Choroid plexus epithelial cell (primary cell): ENCODE data around the gene M1AP.

ENCODE experiments used
- DNase-seq: peaks from one replicate; pipeline ENCODE4 v3.0.0-alpha.2; 2010; ENCODE audit warnings: low read depth
- H3K4me3 ChIP-seq: 2 replicates; pipeline ENCODE4 v1.5.1; 2011; ENCODE audit warnings: low read depth, mild to moderate bottlenecking, control low read depth, low read length, moderate library complexity
- TF ChIP-seq, protein P1 (sequence below): conservative IDR thresholded peaks from 2 replicates; pipeline ENCODE4 v1.5.1; 2011; ENCODE audit warnings: low read depth, mild to moderate bottlenecking, control low read depth, inconsistent platforms, low read length, moderate library complexity

Gene M1AP, protein sequence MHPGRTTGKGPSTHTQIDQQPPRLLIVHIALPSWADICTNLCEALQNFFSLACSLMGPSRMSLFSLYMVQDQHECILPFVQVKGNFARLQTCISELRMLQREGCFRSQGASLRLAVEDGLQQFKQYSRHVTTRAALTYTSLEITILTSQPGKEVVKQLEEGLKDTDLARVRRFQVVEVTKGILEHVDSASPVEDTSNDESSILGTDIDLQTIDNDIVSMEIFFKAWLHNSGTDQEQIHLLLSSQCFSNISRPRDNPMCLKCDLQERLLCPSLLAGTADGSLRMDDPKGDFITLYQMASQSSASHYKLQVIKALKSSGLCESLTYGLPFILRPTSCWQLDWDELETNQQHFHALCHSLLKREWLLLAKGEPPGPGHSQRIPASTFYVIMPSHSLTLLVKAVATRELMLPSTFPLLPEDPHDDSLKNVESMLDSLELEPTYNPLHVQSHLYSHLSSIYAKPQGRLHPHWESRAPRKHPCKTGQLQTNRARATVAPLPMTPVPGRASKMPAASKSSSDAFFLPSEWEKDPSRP

DNA sequence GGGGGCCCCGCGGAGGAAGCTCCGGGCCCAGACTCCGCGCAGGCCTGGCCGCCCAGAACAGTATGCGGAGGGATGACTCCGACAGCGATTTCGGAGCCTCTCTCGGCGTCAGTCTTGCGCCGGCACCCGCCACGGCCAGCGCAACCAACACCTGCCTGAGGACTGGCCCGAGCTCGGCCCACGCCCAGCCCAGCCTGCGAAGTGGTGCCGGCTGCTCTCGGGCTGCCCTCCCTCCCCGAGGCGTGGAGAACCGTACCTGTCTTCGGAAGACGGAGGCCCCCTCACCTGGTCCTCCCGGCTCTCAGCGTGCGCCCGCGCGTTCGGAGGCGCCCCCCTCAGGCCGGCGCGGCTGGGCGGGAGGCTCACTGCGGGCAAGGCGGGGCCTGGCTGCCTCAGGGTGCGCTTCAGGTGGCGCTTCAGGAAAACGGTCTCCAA lies at the start of gene M1AP:
Gene M1AP (minus strand): TSS at position 322 of the 435 bp plus-strand sequence. CDS start 8,055 bp downstream, outside the sequence.
- DNase-seq = no peak
- TF ChIP-seq, protein P1, sequence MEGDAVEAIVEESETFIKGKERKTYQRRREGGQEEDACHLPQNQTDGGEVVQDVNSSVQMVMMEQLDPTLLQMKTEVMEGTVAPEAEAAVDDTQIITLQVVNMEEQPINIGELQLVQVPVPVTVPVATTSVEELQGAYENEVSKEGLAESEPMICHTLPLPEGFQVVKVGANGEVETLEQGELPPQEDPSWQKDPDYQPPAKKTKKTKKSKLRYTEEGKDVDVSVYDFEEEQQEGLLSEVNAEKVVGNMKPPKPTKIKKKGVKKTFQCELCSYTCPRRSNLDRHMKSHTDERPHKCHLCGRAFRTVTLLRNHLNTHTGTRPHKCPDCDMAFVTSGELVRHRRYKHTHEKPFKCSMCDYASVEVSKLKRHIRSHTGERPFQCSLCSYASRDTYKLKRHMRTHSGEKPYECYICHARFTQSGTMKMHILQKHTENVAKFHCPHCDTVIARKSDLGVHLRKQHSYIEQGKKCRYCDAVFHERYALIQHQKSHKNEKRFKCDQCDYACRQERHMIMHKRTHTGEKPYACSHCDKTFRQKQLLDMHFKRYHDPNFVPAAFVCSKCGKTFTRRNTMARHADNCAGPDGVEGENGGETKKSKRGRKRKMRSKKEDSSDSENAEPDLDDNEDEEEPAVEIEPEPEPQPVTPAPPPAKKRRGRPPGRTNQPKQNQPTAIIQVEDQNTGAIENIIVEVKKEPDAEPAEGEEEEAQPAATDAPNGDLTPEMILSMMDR = no peak
- H3K4me3 ChIP-seq = peak within 1 kb of the TSS; percentile 41

DNA sequence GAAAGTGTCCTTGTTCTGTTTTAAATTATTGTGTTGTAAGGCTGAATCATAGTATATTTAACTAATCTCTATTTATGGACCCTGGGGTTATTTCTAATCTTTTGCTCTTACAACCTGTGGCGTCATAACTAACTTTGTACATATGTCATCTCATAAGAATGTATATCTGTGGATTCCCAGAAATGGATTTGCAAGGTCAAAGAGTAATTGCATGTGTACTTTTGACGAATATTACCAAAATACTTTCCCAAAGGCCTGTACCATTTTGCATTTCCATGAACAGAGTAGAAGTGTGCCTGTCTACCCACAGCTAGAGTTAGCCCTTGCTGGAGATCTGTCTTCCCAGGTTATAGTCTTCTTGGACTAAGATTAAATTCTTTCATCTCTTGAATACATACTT lies 48.7 kb upstream of the M1AP start:
- no peak overlapping the region for H3K4me3 ChIP-seq
- TF ChIP-seq, protein P1 = no peak
- peak; percentile 50 for DNase-seq

DNA sequence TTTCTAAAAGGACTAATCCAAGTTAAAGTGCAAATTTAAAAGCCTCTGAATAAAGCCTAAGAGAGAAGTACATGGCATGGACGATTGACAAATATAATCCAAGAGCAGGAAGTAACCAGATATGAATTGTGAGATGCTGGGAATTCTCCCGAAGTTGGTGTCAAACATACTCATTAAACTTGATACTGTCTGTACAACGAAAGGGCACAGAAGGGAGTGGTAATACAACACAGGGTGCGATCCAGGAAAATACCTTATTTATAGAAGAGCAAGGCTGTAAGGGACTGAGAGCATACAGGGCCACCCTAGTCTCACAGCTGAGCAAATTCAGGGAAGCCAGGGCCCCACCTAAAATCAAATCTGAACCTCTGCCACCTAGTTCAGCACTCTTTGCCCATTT lies 47.5 kb upstream of the M1AP start:
- TF ChIP-seq, protein P1 = no peak
- no peak overlapping the region for H3K4me3 ChIP-seq
- no peak for DNase-seq

DNA sequence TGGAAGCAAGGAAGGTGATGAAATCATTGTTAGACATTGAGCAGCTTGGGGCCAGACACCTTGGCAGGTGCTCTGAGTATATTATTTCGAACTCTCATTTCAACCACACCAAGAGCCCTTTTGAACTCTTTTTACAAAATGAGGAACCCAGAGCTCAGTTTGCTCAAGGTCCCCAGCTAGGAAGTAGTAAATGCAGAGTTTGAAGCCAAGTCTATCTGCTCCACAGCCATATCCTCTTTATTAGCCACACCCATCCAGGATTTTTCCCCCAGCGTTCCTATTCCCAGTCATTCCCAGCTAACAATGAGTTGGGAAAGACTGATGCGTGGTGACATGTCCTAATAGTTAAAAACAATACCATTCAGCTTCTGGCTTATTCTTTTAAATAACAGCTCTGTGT lies 46.2 kb upstream of the M1AP start:
- TF ChIP-seq, protein P1 = no peak
- DNase-seq = no peak
- no peak overlapping the region for H3K4me3 ChIP-seq

DNA sequence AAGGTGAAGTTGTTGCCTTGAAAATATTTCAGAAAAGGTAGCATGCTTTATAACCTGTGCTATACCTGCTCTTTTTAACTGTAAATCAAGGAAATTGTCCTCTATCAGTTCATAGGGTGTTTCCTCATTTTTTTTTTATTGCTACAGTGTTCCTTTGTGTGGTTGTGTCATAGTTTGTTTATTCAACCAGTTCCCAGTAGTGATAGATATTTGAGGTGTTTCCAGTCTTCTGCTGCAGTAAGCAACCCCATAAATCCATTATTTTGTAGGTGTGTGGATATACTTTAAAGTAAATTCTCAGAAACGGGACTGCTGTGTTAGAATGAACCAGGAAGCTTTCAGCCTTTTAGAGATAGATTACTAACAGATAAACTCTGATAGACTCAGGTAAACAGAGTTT lies 45.5 kb upstream of the M1AP start:
- TF ChIP-seq, protein P1 = no peak
- no peak overlapping the region for H3K4me3 ChIP-seq
- no peak for DNase-seq

DNA sequence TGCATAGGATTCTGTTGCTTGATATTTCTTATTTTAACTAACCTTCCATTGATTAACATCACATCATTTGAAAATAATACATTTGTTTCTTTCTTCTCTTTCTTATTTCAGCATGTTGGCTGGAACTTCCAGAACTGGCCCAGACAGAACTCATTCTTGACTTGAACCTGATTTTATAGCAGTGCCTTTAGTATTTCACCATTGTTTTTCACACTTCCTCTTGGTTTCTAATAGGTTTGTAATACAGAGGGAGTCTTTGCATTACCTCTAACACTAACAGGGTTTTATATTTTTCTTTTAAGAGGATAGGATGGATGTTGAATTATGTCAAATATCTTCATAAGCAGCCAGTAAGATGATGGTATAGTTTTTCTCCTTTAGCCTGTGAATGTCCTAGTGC lies 45.1 kb upstream of the M1AP start:
- no peak overlapping the region for H3K4me3 ChIP-seq
- TF ChIP-seq, protein P1 = no peak
- DNase-seq = no peak

DNA sequence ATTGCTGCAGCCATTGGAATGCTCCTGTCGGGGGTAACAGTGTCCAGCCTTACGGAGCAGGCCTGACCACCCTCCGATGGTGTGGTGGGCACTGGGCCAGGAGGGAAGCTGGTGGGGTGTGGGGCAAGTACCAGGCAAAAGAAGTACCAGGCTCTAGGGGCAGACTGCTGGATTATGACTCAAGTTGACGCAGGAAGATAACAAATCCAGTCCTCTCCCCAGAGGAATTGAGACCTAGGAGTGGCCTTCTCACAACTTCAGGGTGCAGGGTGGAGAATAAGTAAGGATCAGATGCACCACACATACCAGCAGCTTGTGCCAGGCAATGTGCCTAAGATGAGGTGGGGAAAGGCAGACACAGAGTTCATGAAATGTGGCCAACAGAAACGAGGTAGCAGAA lies 43.8 kb upstream of the M1AP start:
- no peak for DNase-seq
- TF ChIP-seq, protein P1 = no peak

More for the DNA sequence above, 43.8 kb upstream of the M1AP start:
- H3K4me3 ChIP-seq = no peak overlapping the region
